Osteoblast (primary cell): ENCODE results near the gene AFDN. TPM values are rescaled to one million over a fixed set of nuclear protein-coding genes. Genes with fewer than 3 reads are reported as not detected.

Source experiments
- DNase-seq: peaks from one replicate; pipeline ENCODE4 v3.0.0; 2011; ENCODE audit warnings: low spot score, mixed read lengths; ENCODE audit not compliant: insufficient read length; ENCODE audit errors: missing footprints
- H2AFZ ChIP-seq: 2 replicates; pipeline ENCODE4 v1.6.0; 2011; ENCODE audit warnings: mild to moderate bottlenecking, low read length
- H3K27ac ChIP-seq: 2 replicates; pipeline ENCODE4 v1.5.1; 2011; ENCODE audit warnings: mild to moderate bottlenecking, low read depth, low read length, moderate library complexity
- H3K27me3 ChIP-seq: 2 replicates; pipeline ENCODE4 v1.6.0; 2012; ENCODE audit warnings: mild to moderate bottlenecking, control low read depth, inconsistent platforms, low read length, moderate library complexity; ENCODE audit not compliant: insufficient read depth
- H3K36me3 ChIP-seq: 2 replicates; pipeline ENCODE4 v1.5.1; 2011; ENCODE audit warnings: mild to moderate bottlenecking, low read length, control low read depth, moderate library complexity; ENCODE audit not compliant: insufficient read depth
- H3K4me1 ChIP-seq: 2 replicates; pipeline ENCODE4 v1.5.1; 2011; ENCODE audit warnings: mild to moderate bottlenecking, low read length, control low read depth, moderate library complexity; ENCODE audit not compliant: insufficient read depth
- H3K4me2 ChIP-seq: 2 replicates; pipeline ENCODE4 v1.6.0; 2011; ENCODE audit warnings: mild to moderate bottlenecking, low read length; ENCODE audit not compliant: insufficient read depth
- H3K4me3 ChIP-seq: fragments of 200-600 bp; sonication (generic); 3 replicates; pipeline ENCODE4 v1.5.1; 2012; ENCODE audit warnings: mild to moderate bottlenecking, low read length, inconsistent platforms; ENCODE audit not compliant: insufficient read depth
- H3K79me2 ChIP-seq: 2 replicates; pipeline ENCODE4 v1.6.0; 2012; ENCODE audit warnings: mild to moderate bottlenecking, low read length, control low read depth, inconsistent platforms; ENCODE audit not compliant: insufficient read depth
- H3K9me3 ChIP-seq: 2 replicates; pipeline ENCODE4 v1.5.1; 2011; ENCODE audit warnings: low read depth, low read length, control low read depth
- H4K20me1 ChIP-seq: 2 replicates; pipeline ENCODE4 v1.6.0; 2012; ENCODE audit warnings: mild to moderate bottlenecking, low read length, control low read depth; ENCODE audit not compliant: insufficient read depth
- CTCF ChIP-seq: IDR thresholded peaks from 2 replicates; pipeline ENCODE4 v1.5.1; 2011; ENCODE audit warnings: mild to moderate bottlenecking, low read depth, low read length, moderate library complexity; ENCODE audit errors: extremely low read depth
- total RNA-seq: library from RNA; depleted of rRNA; stranded (reverse); fragments of >200 nt; gene quantifications from 2 replicates; pipeline ENCODE4 v1.2.3, GENCODE V29; 2012

The AFDN gene
- total RNA-seq, 1 donor: 52.5 TPM

GRCh38 chr6:167906899-167907298 lies 80.2 kb downstream of the AFDN start:
- no peak overlapping the region for H3K4me2 ChIP-seq
- H3K4me1 ChIP-seq: no peaks in the 10 kb centered on the region
- no peak overlapping the region for H3K4me3 ChIP-seq
- peak; percentile 17 for DNase-seq
- no peak for TF ChIP-seq CTCF
- H3K27me3 ChIP-seq: no peaks in the 10 kb centered on the region
- no peak overlapping the region for H3K27ac ChIP-seq
- H4K20me1 ChIP-seq: no peaks in the 10 kb centered on the region
- H3K9me3 ChIP-seq: no peaks in the 10 kb centered on the region
- H3K36me3 ChIP-seq: no peaks in the 10 kb centered on the region
- H2AFZ ChIP-seq: no peak overlapping the region
- H3K79me2 ChIP-seq: no peaks in the 10 kb centered on the region

GRCh38 chr6:167907837-167908681 lies 81.3 kb downstream of the AFDN start:
- peak; percentile 67 for TF ChIP-seq CTCF
- peak; percentile 17 for DNase-seq

GRCh38 chr6:167910007-167910406 lies 83.3 kb downstream of the AFDN start:
- Histone ChIP-seq H4K20me1 (no peaks in the 10 kb centered on the region), H3K4me1 (no peaks in the 10 kb centered on the region), H3K9me3 (no peaks in the 10 kb centered on the region), H3K36me3 (peaks cover 3% of the 10 kb centered on the region), H3K27me3 (no peaks in the 10 kb centered on the region), H3K4me3 (no peak overlapping the region), H3K27ac (no peak overlapping the region), H3K4me2 (no peak overlapping the region), H3K79me2 (no peaks in the 10 kb centered on the region), H2AFZ (no peak overlapping the region)
- TF ChIP-seq CTCF: no peak
- no peak for DNase-seq

More at GRCh38 chr6:167907837-167908681, 81.3 kb downstream of the AFDN start:
- Histone ChIP-seq H3K4me2 (no peak overlapping the region), H3K4me3 (no peak overlapping the region), H2AFZ (no peak overlapping the region), H3K36me3 (no peaks in the 10 kb centered on the region), H3K9me3 (no peaks in the 10 kb centered on the region), H3K4me1 (no peaks in the 10 kb centered on the region), H3K79me2 (no peaks in the 10 kb centered on the region), H3K27me3 (no peaks in the 10 kb centered on the region), H4K20me1 (no peaks in the 10 kb centered on the region), H3K27ac (no peak overlapping the region)

GRCh38 chr6:167910652-167911051 lies 83.9 kb downstream of the AFDN start:
- Histone ChIP-seq H3K27ac (no peak overlapping the region), H2AFZ (no peak overlapping the region), H3K27me3 (no peaks in the 10 kb centered on the region), H3K4me2 (no peak overlapping the region), H3K4me1 (no peaks in the 10 kb centered on the region), H3K4me3 (no peak overlapping the region), H3K9me3 (no peaks in the 10 kb centered on the region), H3K36me3 (peaks cover 7% of the 10 kb centered on the region), H4K20me1 (no peaks in the 10 kb centered on the region), H3K79me2 (no peaks in the 10 kb centered on the region)
- no peak for DNase-seq
- TF ChIP-seq CTCF: no peak
